HG03196 (cell line): ENCODE data around the gene WDR17.

Experiments used
- ATAC-seq: cut with Tn5 transposase; IDR thresholded peaks from one replicate; pipeline ENCODE4 v1.9.1; 2021; ENCODE audit not compliant: unreplicated experiment

Gene WDR17

GRCh38 chr4:176065435-176066291 is at the start of gene WDR17:
Gene WDR17 (plus strand): TSS chr4:176065841. CDS start chr4:176111581, 45,740 bp downstream.
- peak; percentile 100 for ATAC-seq

- no peak for ATAC-seq
These were observed 49.0 kb upstream of the WDR17 start for GRCh38 chr4:176016601-176017000.

- ATAC-seq, result no peak
These were observed 45.1 kb upstream of the WDR17 start for GRCh38 chr4:176020481-176021085.

GRCh38 chr4:176030391-176030790 is 35.2 kb upstream of the WDR17 start:
- ATAC-seq, result no peak

- ATAC-seq, result no peak
These were observed 33.7 kb upstream of the WDR17 start for GRCh38 chr4:176031922-176032321.

- no peak for ATAC-seq
These were observed 33.2 kb upstream of the WDR17 start for GRCh38 chr4:176032454-176032853.

- ATAC-seq, result no peak
These were observed 31.1 kb upstream of the WDR17 start for GRCh38 chr4:176034499-176034898.

- ATAC-seq, result no peak
These were observed 30.7 kb upstream of the WDR17 start for GRCh38 chr4:176034936-176035335.

GRCh38 chr4:176036585-176037205 is 28.9 kb upstream of the WDR17 start:
- peak; percentile 90 for ATAC-seq

- no peak for ATAC-seq
These were observed 26.9 kb upstream of the WDR17 start for GRCh38 chr4:176038789-176039188.

GRCh38 chr4:176042195-176042594 is 23.4 kb upstream of the WDR17 start:
- ATAC-seq, result no peak

GRCh38 chr4:176043838-176044588 is 21.6 kb upstream of the WDR17 start:
- ATAC-seq, result no peak

GRCh38 chr4:176044589-176044951 is 21.1 kb upstream of the WDR17 start:
- no peak for ATAC-seq

GRCh38 chr4:176048631-176049030 is 17.0 kb upstream of the WDR17 start:
- no peak for ATAC-seq

GRCh38 chr4:176052744-176053143 is 12.9 kb upstream of the WDR17 start:
- peak; percentile 94 for ATAC-seq

- no peak for ATAC-seq
These were observed 11.9 kb upstream of the WDR17 start for GRCh38 chr4:176053785-176054184.

- ATAC-seq, result no peak
These were observed 10.7 kb upstream of the WDR17 start for GRCh38 chr4:176054942-176055341.

GRCh38 chr4:176063718-176064117 is 1.9 kb upstream of the WDR17 start:
- ATAC-seq, result no peak

- no peak for ATAC-seq
These were observed 1.1 kb upstream of the WDR17 start for GRCh38 chr4:176064539-176064938.

- ATAC-seq, result no peak
These were observed 1.1 kb downstream of the WDR17 start for GRCh38 chr4:176066757-176067156.

GRCh38 chr4:176077561-176077960 is 11.9 kb downstream of the WDR17 start:
- no peak for ATAC-seq
